DOHH2 (cell line): Measurements from ENCODE around the gene CCNL2.

ENCODE experiments used
- H3F3A ChIP-seq: fragments of 200-600 bp; sonication (generic), shearing (Covaris generic); 2 replicates; pipeline ENCODE4 v1.6.0; 2016; ENCODE audit warnings: antibody characterized with exemption, mild to moderate bottlenecking; ENCODE audit not compliant: control insufficient read depth, insufficient read depth
- H3K27ac ChIP-seq: fragments of 200-600 bp; sonication (generic); 2 replicates; pipeline ENCODE4 v1.5.1; 2014; ENCODE audit warnings: low read depth, mild to moderate bottlenecking, low read length, moderate library complexity
- H3K27me3 ChIP-seq: fragments of 200-600 bp; sonication (generic); 2 replicates; pipeline ENCODE4 v1.6.1; 2014; ENCODE audit warnings: mild to moderate bottlenecking, low read length, mixed read lengths; ENCODE audit not compliant: control insufficient read depth
- H3K36me3 ChIP-seq: fragments of 200-600 bp; sonication (generic); 2 replicates; pipeline ENCODE4 v1.6.1; 2014; ENCODE audit warnings: mild to moderate bottlenecking, low read length, moderate library complexity, mixed read lengths; ENCODE audit not compliant: control insufficient read depth
- H3K4me1 ChIP-seq: fragments of 200-600 bp; sonication (generic); 2 replicates; pipeline ENCODE4 v1.6.1; 2014; ENCODE audit warnings: mild to moderate bottlenecking, low read length, mixed read lengths; ENCODE audit not compliant: control insufficient read depth
- H3K4me2 ChIP-seq: fragments of 200-600 bp; sonication (generic); 2 replicates; pipeline ENCODE4 v1.6.0; 2014; ENCODE audit warnings: mild to moderate bottlenecking, low read length, moderate library complexity
- H3K4me3 ChIP-seq: fragments of 200-600 bp; sonication (generic); 2 replicates; pipeline ENCODE4 v1.5.1; 2014; ENCODE audit warnings: mild to moderate bottlenecking, low read length, mixed read lengths
- H3K79me2 ChIP-seq: fragments of 200-600 bp; sonication (generic); 2 replicates; pipeline ENCODE4 v1.6.1; 2014; ENCODE audit warnings: mild to moderate bottlenecking, low read length, mixed read lengths; ENCODE audit not compliant: control insufficient read depth
- H3K9me2 ChIP-seq: fragments of 200-600 bp; sonication (generic); replicated peaks from 2 replicates; pipeline ENCODE4 v1.6.1; 2014; ENCODE audit warnings: mild to moderate bottlenecking, low read length, mixed read lengths; ENCODE audit not compliant: control insufficient read depth
- H3K9me3 ChIP-seq: fragments of 200-600 bp; sonication (generic); 2 replicates; pipeline ENCODE4 v1.6.1; 2014; ENCODE audit warnings: antibody characterized with exemption, low read length, mixed read lengths; ENCODE audit not compliant: control insufficient read depth, insufficient read depth
- H4K20me1 ChIP-seq: fragments of 200-600 bp; sonication (generic); 2 replicates; pipeline ENCODE4 v1.6.0; 2014; ENCODE audit warnings: low read depth, mild to moderate bottlenecking, antibody characterized with exemption, low read length, moderate library complexity; ENCODE audit not compliant: control insufficient read depth, insufficient read depth
- EZH2phosphoT487 ChIP-seq: fragments of 200-600 bp; sonication (generic); IDR thresholded peaks from 2 replicates; pipeline ENCODE4 v1.6.1; 2017; ENCODE audit warnings: borderline replicate concordance, mild to moderate bottlenecking, antibody characterized with exemption, low read length, moderate library complexity, mixed read lengths
- TF ChIP-seq, protein P1 (sequence below): fragments of 200-600 bp; sonication (generic); IDR thresholded peaks from one replicate; pipeline ENCODE4 v1.5.1; 2014; ENCODE audit warnings: antibody characterized with exemption, mild to moderate bottlenecking, low read depth, low read length; ENCODE audit not compliant: poor library complexity, severe bottlenecking

CCNL2 gene

DNA sequence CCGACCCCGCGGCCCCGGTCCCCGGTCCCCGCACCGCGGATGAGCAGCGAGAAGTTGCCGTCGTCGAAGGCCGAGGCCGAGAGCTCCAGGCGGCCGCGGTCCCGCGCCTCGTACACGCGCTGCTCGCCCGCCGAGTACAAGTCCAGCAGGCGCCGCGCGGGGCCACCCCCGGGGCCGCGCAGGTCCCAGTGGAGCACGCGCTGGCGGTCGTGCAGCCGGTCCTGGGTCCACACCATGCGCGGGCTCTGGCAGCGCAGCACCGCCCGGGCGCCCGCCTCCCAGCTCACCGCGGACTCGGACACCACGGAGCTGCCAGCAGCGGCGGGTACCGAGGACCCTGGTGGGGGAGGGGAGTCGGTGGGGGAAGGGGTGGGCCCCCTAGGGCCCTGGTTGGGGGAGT, 43.7 kb downstream of the CCNL2 start:
- H3K9me3 ChIP-seq: no peaks in the 10 kb centered on the region
- peaks cover 26% of the 10 kb centered on the region for H3K27me3 ChIP-seq
- no peak overlapping the region for H3K4me2 ChIP-seq
- H3F3A ChIP-seq: no peaks in the 10 kb centered on the region; the same call in 1 of the 2 replicates
- no peaks in the 10 kb centered on the region for H3K36me3 ChIP-seq
- no peaks in the 10 kb centered on the region for H4K20me1 ChIP-seq
- H3K27ac ChIP-seq: no peak overlapping the region
- H3K79me2 ChIP-seq: no peaks in the 10 kb centered on the region
- H3K9me2 ChIP-seq: no peaks in the 10 kb centered on the region
- no peaks in the 10 kb centered on the region for H3K4me1 ChIP-seq
- no peak overlapping the region for H3K4me3 ChIP-seq
- TF ChIP-seq EZH2phosphoT487: no peak
- TF ChIP-seq, protein P1, sequence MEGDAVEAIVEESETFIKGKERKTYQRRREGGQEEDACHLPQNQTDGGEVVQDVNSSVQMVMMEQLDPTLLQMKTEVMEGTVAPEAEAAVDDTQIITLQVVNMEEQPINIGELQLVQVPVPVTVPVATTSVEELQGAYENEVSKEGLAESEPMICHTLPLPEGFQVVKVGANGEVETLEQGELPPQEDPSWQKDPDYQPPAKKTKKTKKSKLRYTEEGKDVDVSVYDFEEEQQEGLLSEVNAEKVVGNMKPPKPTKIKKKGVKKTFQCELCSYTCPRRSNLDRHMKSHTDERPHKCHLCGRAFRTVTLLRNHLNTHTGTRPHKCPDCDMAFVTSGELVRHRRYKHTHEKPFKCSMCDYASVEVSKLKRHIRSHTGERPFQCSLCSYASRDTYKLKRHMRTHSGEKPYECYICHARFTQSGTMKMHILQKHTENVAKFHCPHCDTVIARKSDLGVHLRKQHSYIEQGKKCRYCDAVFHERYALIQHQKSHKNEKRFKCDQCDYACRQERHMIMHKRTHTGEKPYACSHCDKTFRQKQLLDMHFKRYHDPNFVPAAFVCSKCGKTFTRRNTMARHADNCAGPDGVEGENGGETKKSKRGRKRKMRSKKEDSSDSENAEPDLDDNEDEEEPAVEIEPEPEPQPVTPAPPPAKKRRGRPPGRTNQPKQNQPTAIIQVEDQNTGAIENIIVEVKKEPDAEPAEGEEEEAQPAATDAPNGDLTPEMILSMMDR: no peak

GRCh38 chr1:1354271-1355247, 44.6 kb downstream of the CCNL2 start:
- H3K4me1 ChIP-seq: no peaks in the 10 kb centered on the region
- H3K27me3 ChIP-seq: peaks cover 26% of the 10 kb centered on the region
- no peaks in the 10 kb centered on the region for H3K36me3 ChIP-seq
- no peaks in the 10 kb centered on the region for H4K20me1 ChIP-seq
- no peak for TF ChIP-seq EZH2phosphoT487
- TF ChIP-seq, protein P1: no peak
- H3K9me2 ChIP-seq: no peaks in the 10 kb centered on the region
- H3K79me2 ChIP-seq: no peaks in the 10 kb centered on the region
- no peak overlapping the region for H3K4me2 ChIP-seq
- H3K4me3 ChIP-seq: no peak overlapping the region
- no peaks in the 10 kb centered on the region for H3K9me3 ChIP-seq
- no peaks in the 10 kb centered on the region; the same call in 1 of the 2 replicates for H3F3A ChIP-seq
- H3K27ac ChIP-seq: no peak overlapping the region

DNA sequence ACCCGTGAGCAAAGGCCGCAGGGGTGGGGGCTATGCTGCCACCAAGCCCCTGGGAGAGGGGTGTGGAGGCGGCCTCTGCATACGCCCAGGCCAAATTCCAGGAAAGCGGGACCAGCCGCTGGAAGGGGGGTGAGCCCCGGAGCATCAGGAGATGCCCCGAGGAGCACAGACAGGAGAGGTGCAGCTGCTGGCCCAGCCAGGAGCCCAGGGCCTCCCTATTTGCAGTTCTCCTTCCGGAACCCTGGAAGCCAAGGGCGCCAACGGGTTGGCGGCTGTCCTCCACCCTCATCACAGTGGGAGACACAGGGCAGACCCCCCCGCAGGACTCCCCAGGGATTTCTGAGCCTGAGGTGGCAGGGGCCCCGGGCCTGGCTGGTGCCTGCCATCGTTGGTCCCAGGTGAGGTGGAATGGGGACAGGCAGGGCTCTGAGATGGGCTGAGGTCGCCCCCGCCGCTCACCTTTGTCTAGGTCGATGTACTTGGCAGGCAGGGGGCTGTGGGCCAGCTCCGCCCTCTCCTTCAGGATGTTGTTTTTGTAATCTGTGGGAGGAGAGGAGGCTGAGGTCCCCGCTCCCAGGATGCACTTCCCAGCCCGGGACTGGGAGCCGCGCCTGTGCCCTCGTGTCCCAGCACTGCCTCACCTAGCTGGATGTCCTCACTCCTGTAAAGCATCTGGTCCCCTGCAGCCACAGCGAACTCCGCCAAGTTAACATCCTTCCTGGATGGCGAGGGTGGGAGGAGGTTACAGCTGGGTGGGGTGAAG, 45.6 kb downstream of the CCNL2 start:
- TF ChIP-seq, protein P1: no peak
- no peak for TF ChIP-seq EZH2phosphoT487
- Histone ChIP-seq H3F3A (no peaks in the 10 kb centered on the region; the same call in 1 of the 2 replicates), H3K27ac (no peak overlapping the region), H3K27me3 (peaks cover 22% of the 10 kb centered on the region), H4K20me1 (no peaks in the 10 kb centered on the region), H3K79me2 (peaks cover 3% of the 10 kb centered on the region), H3K36me3 (no peaks in the 10 kb centered on the region), H3K9me2 (no peaks in the 10 kb centered on the region), H3K4me1 (no peaks in the 10 kb centered on the region), H3K4me2 (no peak overlapping the region), H3K4me3 (no peak overlapping the region), H3K9me3 (no peaks in the 10 kb centered on the region)
